HCT116 (cell line): ENCODE measurements around the gene CCDC183. TPM values are rescaled to one million over a fixed set of nuclear protein-coding genes. Genes with fewer than 3 reads are reported as not detected.
A peak's percentile ranks its signal among the peaks of the same experiment; 100 is the strongest.

Experiments used
- ATAC-seq: fragments of 200-7000 bp; cut with Tn5 transposase; 2 replicates; pipeline ENCODE4 v1.9.1; 2020; ENCODE audit warnings: mild to moderate bottlenecking, moderate library complexity
- BruUV-seq: library from RNA; stranded (reverse); fragments of 400-500 nt; replicated peaks from 2 replicates; lab custom pipeline; 2021; lab: Mats Ljungman, UMichigan
- CTCF ChIA-PET: fragments of 300-600 bp; sonication (Branson Sonifier 250); formaldehyde crosslinking; loops from one replicate; lab custom pipeline; 2021; ENCODE audit warnings: antibody characterized with exemption; lab: Charles Lee
- POLR2A ChIA-PET: fragments of 300-600, 350-600 bp; sonication (Branson Sonifier 250); formaldehyde crosslinking; loops from one replicate; lab custom pipeline; 2021; ENCODE audit warnings: antibody characterized with exemption; lab: Charles Lee
- RAD21 ChIA-PET, 2 experiments: fragments of 300-600 bp; sonication (Branson Sonifier 250); formaldehyde crosslinking; loops; one replicate each; lab custom pipeline; 2023; ENCODE audit warnings: low total read pairs in 2 of 2; ENCODE audit not compliant: uncharacterized antibody in 2 of 2, unreplicated experiment in 2 of 2, low non-redundant PET in 1 of 2; lab: Charles Lee
- DNase-seq: peaks from one replicate; pipeline ENCODE4 v3.0.0-alpha.2; 2010; ENCODE audit warnings: low read depth, low spot score
- H2AFZ ChIP-seq: fragments of 200-600 bp; shearing (Covaris generic), sonication (generic); 2 replicates; pipeline ENCODE4 v1.6.1; 2017; ENCODE audit warnings: low read depth, mixed run types, mixed read lengths, antibody characterized with exemption, low read length; ENCODE audit not compliant: poor library complexity, severe bottlenecking
- H3K27ac ChIP-seq: 2 replicates; pipeline ENCODE4 v1.5.1; 2012; ENCODE audit warnings: low read depth, low read length
- H3K27me3 ChIP-seq: fragments of 200-600 bp; sonication (generic); 2 replicates; pipeline ENCODE4 v1.6.1; 2016; ENCODE audit warnings: mixed run types, low read length, mixed read lengths; ENCODE audit not compliant: insufficient read depth
- H3K36me3 ChIP-seq, 2 experiments: fragments of 200-500 bp in 1 of 2; fragments of 200-600 bp in 1 of 2; sonication (Bioruptor generic) in 1 of 2; sonication (generic) in 1 of 2; 2 replicates each; pipeline versions ENCODE4 v1.5.1 to v1.6.1; 2014 to 2016; ENCODE audit warnings: low read length in 2 of 2, inconsistent platforms in 1 of 2, mixed read lengths in 1 of 2, mixed run types in 1 of 2; ENCODE audit not compliant: insufficient read depth in 2 of 2, control insufficient read depth in 1 of 2
- H3K4me1 ChIP-seq, 2 experiments: fragments of 200-600 bp in 1 of 2; sonication (generic) in 1 of 2; 2 replicates each; pipeline versions ENCODE4 v1.5.1 to v1.6.1; 2012 to 2017; ENCODE audit warnings: low read length in 2 of 2, inconsistent platforms in 1 of 2, mild to moderate bottlenecking in 1 of 2, mixed read lengths in 1 of 2, mixed run types in 1 of 2, moderate library complexity in 1 of 2; ENCODE audit not compliant: insufficient read depth in 2 of 2, control insufficient read depth in 1 of 2
- H3K4me2 ChIP-seq: fragments of 200-600 bp; sonication (generic); 2 replicates; pipeline ENCODE4 v1.6.1; 2017; ENCODE audit warnings: mixed run types, low read length, mixed read lengths
- H3K4me3 ChIP-seq, 2 experiments: fragments of 200-600 bp in 1 of 2; sonication (generic) in 1 of 2; replicated peaks in 1 of 2; 2 replicates each; pipeline ENCODE4 v1.5.1; 2011 to 2016; ENCODE audit warnings: low read length in 2 of 2, control low read depth in 1 of 2, low read depth in 1 of 2, mild to moderate bottlenecking in 1 of 2, mixed read lengths in 1 of 2, mixed run types in 1 of 2
- H3K79me2 ChIP-seq: fragments of 200-600 bp; sonication (generic); 2 replicates; pipeline ENCODE4 v1.6.1; 2017; ENCODE audit warnings: mild to moderate bottlenecking, mixed run types, low read length, moderate library complexity, mixed read lengths; ENCODE audit not compliant: insufficient read depth
- H3K9ac ChIP-seq: fragments of 200-600 bp; sonication (generic); 2 replicates; pipeline ENCODE4 v1.6.1; 2016; ENCODE audit warnings: low read length, mixed read lengths
- H3K9me2 ChIP-seq: fragments of 200-600 bp; sonication (generic), shearing (Covaris generic); 2 replicates; pipeline ENCODE4 v1.6.1; 2017; ENCODE audit warnings: mixed run types, mild to moderate bottlenecking, moderate library complexity; ENCODE audit not compliant: insufficient read depth
- H3K9me3 ChIP-seq, 2 experiments: fragments of 200-500 bp in 1 of 2; fragments of 200-600 bp in 1 of 2; sonication (Bioruptor generic) in 1 of 2; sonication (generic) in 1 of 2; 2 replicates each; pipeline ENCODE4 v1.6.1; 2014 to 2017; ENCODE audit warnings: low read length in 2 of 2, mixed read lengths in 2 of 2, inconsistent platforms in 1 of 2, low read depth in 1 of 2, mild to moderate bottlenecking in 1 of 2, mixed run types in 1 of 2, moderate library complexity in 1 of 2; ENCODE audit not compliant: control insufficient read depth in 1 of 2, insufficient read depth in 1 of 2
- H4K20me1 ChIP-seq: fragments of 200-600 bp; sonication (generic), shearing (Covaris generic); 2 replicates; pipeline ENCODE4 v1.6.1; 2017; ENCODE audit warnings: mixed run types, mild to moderate bottlenecking, moderate library complexity; ENCODE audit not compliant: insufficient read depth
- EGR1 ChIP-seq: IDR thresholded peaks from 2 replicates; pipeline ENCODE4 v1.6.1; 2012; ENCODE audit warnings: low read depth
- ELF1 ChIP-seq: IDR thresholded peaks from 2 replicates; pipeline ENCODE4 v1.6.1; 2012; ENCODE audit warnings: low read depth, borderline replicate concordance
- EZH2phosphoT487 ChIP-seq: fragments of 200-600 bp; IDR thresholded peaks from 2 replicates; pipeline ENCODE4 v1.6.1; 2018; ENCODE audit warnings: antibody characterized with exemption, borderline replicate concordance
- POLR2AphosphoS5 ChIP-seq: IDR thresholded peaks from 2 replicates; pipeline ENCODE4 v1.6.1; 2011; ENCODE audit warnings: mild to moderate bottlenecking, low read depth, low read length, moderate library complexity
- SIN3A ChIP-seq: IDR thresholded peaks from 2 replicates; pipeline ENCODE4 v1.6.1; 2012; ENCODE audit warnings: low read depth
- SP1 ChIP-seq: IDR thresholded peaks from 2 replicates; pipeline ENCODE4 v1.6.1; 2012; ENCODE audit warnings: low read depth
- intact Hi-C: fragments of 100-400 bp; cut with micrococcal nuclease; formaldehyde crosslinking; loops from 2 replicates; pipeline ENCODE4 v1.10.0; 2022
- total RNA-seq: library from RNA; stranded (reverse); gene quantifications from one replicate; pipeline ENCODE4 v1.2.1, GENCODE V29; 2021; ENCODE audit not compliant: unreplicated experiment
- TF ChIP-seq, protein P1 (sequence below): IDR thresholded peaks from 2 replicates; pipeline ENCODE4 v1.6.1; 2012
- TF ChIP-seq, protein P2 (sequence below): IDR thresholded peaks from 2 replicates; pipeline ENCODE4 v1.6.1; 2012; ENCODE audit warnings: low read depth
- TF ChIP-seq, protein P3 (sequence below), 3 experiments: fragments of 200-600 bp in 1 of 3; sonication (generic) in 1 of 3; IDR thresholded peaks in 2 of 3; conservative IDR thresholded peaks in 1 of 3; 2 replicates each; pipeline ENCODE4 v1.5.1; 2012 to 2017; ENCODE audit warnings: low read depth in 2 of 3, low read length in 2 of 3, antibody characterized with exemption in 1 of 3, borderline replicate concordance in 1 of 3, control low read depth in 1 of 3, mild to moderate bottlenecking in 1 of 3, mixed read lengths in 1 of 3, mixed run types in 1 of 3, moderate library complexity in 1 of 3; ENCODE audit not compliant: insufficient read depth in 1 of 3

CCDC183 gene
- total RNA-seq, 1 experiment from 2014 or later, result 2.8 TPM

DNA sequence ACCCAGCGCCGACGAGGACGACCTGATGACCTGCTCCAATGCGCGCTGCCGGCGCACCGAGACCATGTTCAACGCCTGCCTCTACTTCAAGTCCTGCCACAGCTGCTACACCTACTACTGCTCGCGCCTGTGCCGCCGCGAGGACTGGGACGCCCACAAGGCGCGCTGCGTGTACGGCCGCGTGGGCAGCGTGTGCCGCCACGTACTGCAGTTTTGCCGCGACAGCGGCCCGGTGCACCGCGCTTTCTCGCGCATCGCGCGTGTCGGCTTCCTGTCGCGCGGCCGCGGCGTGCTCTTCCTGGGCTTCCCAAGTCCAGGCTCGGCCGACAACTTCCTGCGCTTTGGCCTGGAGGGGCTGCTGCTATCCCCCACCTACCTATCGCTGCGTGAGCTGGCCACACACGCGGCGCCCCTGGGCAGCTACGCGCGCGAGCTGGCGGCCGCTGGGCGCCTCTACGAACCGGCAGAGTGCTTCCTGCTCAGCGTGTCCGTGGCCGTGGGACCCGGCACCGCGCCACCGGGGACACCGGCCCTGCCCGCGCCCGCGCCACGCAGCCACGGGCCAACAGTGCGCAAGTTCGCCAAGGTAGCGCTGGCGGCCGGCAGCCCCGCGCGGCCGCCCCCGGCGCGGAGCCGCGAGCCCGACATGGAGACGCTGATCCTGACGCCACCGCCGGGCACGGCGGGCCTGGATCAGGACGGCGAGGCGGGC lies 50.4 kb downstream of the CCDC183 start:
- DNase-seq (no peak), ATAC-seq (no peak)
- RAD21 ChIA-PET, result interaction anchor here in 1 of 2 experiments (1.0 kb wide), 1 partner anchor 189 kb away, joined by 3 read pairs; no protein-coding TSS in a partner anchor
- Histone ChIP-seq H3K36me3 (peaks cover 0 to 14% of the 10 kb centered on the region in 2 experiments; a peak in 1 of 4 replicates), H2AFZ (no peak overlapping the region), H3K9ac (no peak overlapping the region), H4K20me1 (no peaks in the 10 kb centered on the region)
- intact Hi-C loops, result loop anchor here (5.0 to 10.0 kb wide), 2 partner anchors 98 to 181 kb away; partner anchors contain the start of genes ABCA2, C8G and FBXW5
- TF ChIP-seq SIN3A (no peak), EZH2phosphoT487 (no peak), EGR1 (no peak), SP1 (no peak), POLR2AphosphoS5 (no peak), ELF1 (no peak)
- TF ChIP-seq, protein P1, sequence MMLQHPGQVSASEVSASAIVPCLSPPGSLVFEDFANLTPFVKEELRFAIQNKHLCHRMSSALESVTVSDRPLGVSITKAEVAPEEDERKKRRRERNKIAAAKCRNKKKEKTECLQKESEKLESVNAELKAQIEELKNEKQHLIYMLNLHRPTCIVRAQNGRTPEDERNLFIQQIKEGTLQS, result no peak
- TF ChIP-seq, protein P2, sequence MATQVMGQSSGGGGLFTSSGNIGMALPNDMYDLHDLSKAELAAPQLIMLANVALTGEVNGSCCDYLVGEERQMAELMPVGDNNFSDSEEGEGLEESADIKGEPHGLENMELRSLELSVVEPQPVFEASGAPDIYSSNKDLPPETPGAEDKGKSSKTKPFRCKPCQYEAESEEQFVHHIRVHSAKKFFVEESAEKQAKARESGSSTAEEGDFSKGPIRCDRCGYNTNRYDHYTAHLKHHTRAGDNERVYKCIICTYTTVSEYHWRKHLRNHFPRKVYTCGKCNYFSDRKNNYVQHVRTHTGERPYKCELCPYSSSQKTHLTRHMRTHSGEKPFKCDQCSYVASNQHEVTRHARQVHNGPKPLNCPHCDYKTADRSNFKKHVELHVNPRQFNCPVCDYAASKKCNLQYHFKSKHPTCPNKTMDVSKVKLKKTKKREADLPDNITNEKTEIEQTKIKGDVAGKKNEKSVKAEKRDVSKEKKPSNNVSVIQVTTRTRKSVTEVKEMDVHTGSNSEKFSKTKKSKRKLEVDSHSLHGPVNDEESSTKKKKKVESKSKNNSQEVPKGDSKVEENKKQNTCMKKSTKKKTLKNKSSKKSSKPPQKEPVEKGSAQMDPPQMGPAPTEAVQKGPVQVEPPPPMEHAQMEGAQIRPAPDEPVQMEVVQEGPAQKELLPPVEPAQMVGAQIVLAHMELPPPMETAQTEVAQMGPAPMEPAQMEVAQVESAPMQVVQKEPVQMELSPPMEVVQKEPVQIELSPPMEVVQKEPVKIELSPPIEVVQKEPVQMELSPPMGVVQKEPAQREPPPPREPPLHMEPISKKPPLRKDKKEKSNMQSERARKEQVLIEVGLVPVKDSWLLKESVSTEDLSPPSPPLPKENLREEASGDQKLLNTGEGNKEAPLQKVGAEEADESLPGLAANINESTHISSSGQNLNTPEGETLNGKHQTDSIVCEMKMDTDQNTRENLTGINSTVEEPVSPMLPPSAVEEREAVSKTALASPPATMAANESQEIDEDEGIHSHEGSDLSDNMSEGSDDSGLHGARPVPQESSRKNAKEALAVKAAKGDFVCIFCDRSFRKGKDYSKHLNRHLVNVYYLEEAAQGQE, result no peak
- TF ChIP-seq, protein P3, sequence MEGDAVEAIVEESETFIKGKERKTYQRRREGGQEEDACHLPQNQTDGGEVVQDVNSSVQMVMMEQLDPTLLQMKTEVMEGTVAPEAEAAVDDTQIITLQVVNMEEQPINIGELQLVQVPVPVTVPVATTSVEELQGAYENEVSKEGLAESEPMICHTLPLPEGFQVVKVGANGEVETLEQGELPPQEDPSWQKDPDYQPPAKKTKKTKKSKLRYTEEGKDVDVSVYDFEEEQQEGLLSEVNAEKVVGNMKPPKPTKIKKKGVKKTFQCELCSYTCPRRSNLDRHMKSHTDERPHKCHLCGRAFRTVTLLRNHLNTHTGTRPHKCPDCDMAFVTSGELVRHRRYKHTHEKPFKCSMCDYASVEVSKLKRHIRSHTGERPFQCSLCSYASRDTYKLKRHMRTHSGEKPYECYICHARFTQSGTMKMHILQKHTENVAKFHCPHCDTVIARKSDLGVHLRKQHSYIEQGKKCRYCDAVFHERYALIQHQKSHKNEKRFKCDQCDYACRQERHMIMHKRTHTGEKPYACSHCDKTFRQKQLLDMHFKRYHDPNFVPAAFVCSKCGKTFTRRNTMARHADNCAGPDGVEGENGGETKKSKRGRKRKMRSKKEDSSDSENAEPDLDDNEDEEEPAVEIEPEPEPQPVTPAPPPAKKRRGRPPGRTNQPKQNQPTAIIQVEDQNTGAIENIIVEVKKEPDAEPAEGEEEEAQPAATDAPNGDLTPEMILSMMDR (IDR thresholded peaks at IDR 0.05 in 2 of 3, conservative IDR thresholded peaks at IDR 0.05 in 1 of 3; ENCODE audit: borderline replicate concordance in 1 of 3, insufficient read depth in 1 of 3, low read depth in 2 of 3, low read length in 2 of 3), result no peak
- TF ChIP-seq, all 23 proteins: peak for 0
- Histone ChIP-seq H3K79me2 (peaks cover 16% of the 10 kb centered on the region; the same call in 1 of the 2 replicates), H3K4me1 (peaks cover 18 to 37% of the 10 kb centered on the region in 2 experiments), H3K9me3 (no peaks in the 10 kb centered on the region), H3K27me3 (no peaks in the 10 kb centered on the region), H3K9me2 (no peaks in the 10 kb centered on the region), H3K4me2 (no peak overlapping the region), H3K27ac (peak overlapping the region; percentile 60; the same call in 1 of the 2 replicates), H3K4me3 (no peak overlapping the region)
- POLR2A ChIA-PET, result no interaction called here
- CTCF ChIA-PET, result interaction anchor here (1.0 to 2.2 kb wide), 3 partner anchors 40 to 183 kb away, joined by 4 to 9 read pairs (median 5); partner anchors contain the start of gene TRAF2
- no TSS peak for BruUV-seq
